H1 (cell line): ENCODE results near the gene ZNF23. TPM values are rescaled to one million over a fixed set of nuclear protein-coding genes. Genes with fewer than 3 reads are reported as not detected.

Experiments
- CTCF ChIA-PET: fragments of 300-600 bp; sonication (Branson Sonifier 250); formaldehyde crosslinking; loops from one replicate; lab custom pipeline; 2021; ENCODE audit not compliant: partially characterized antibody; lab: Charles Lee
- POLR2A ChIA-PET: fragments of 300-600 bp; sonication (Branson Sonifier 250); formaldehyde crosslinking; loops from one replicate; lab custom pipeline; 2021; ENCODE audit warnings: inconsistent platforms; ENCODE audit not compliant: partially characterized antibody; lab: Charles Lee
- DNase-seq, 2 experiments: peaks; one replicate each; pipeline versions ENCODE4 v3.0.0 to v3.0.0-alpha.2; 2010 to 2022; ENCODE audit warnings: low spot score in 2 of 2, low read depth in 1 of 2, mixed read lengths in 1 of 2
- FAIRE-seq: peaks from 2 replicates; lab custom pipeline; 2011; peaks lifted over from hg19 to GRCh38; lab: Jason Lieb, UNC
- H2AFZ ChIP-seq: 2 replicates; pipeline ENCODE4 v1.8.1; 2012; ENCODE audit warnings: low read length, inconsistent platforms
- H2AK5ac ChIP-seq: 2 replicates; pipeline ENCODE4 v1.6.1; 2013; ENCODE audit warnings: low read depth, low read length
- H2BK120ac ChIP-seq: replicated peaks from 2 replicates; pipeline ENCODE3; 2013; ENCODE audit warnings: low read depth, low read length, inconsistent platforms
- H2BK12ac ChIP-seq: 2 replicates; pipeline ENCODE4 v1.6.1; 2013; ENCODE audit warnings: low read depth, low read length
- H2BK15ac ChIP-seq: 2 replicates; pipeline ENCODE4 v1.6.1; 2013; ENCODE audit warnings: low read length
- H2BK20ac ChIP-seq: 2 replicates; pipeline ENCODE4 v1.6.1; 2013; ENCODE audit warnings: low read length
- H2BK5ac ChIP-seq: 2 replicates; pipeline ENCODE4 v1.6.1; 2013; ENCODE audit warnings: low read depth, low read length
- H3K14ac ChIP-seq: 2 replicates; pipeline ENCODE4 v1.6.1; 2013; ENCODE audit warnings: inconsistent platforms; ENCODE audit not compliant: insufficient read length
- H3K18ac ChIP-seq: 2 replicates; pipeline ENCODE4 v1.6.1; 2013; ENCODE audit warnings: low read length; ENCODE audit errors: extremely low read depth
- H3K23ac ChIP-seq: 2 replicates; pipeline ENCODE4 v1.6.1; 2013; ENCODE audit warnings: inconsistent platforms; ENCODE audit not compliant: insufficient read length
- H3K23me2 ChIP-seq: 2 replicates; pipeline ENCODE4 v1.6.1; 2013; ENCODE audit warnings: low read depth, low read length
- H3K27ac ChIP-seq: 2 replicates; pipeline ENCODE4 v1.6.1; 2011; ENCODE audit warnings: low read depth, low read length, inconsistent platforms
- H3K27me3 ChIP-seq, 4 experiments: replicated peaks in 1 of 4; 1 replicate in 1 of 4; 2 replicates in 3 of 4; pipeline versions ENCODE4 v1.6.1 to v1.8.1; 2011 to 2013; ENCODE audit warnings: low read length in 3 of 4, mild to moderate bottlenecking in 3 of 4, inconsistent platforms in 2 of 4, mixed read lengths in 2 of 4, moderate library complexity in 1 of 4; ENCODE audit not compliant: control insufficient read depth in 3 of 4, insufficient read depth in 3 of 4; ENCODE audit errors: extremely low read depth in 1 of 4
- H3K36me3 ChIP-seq, 4 experiments: 2 replicates each; pipeline versions ENCODE4 v1.6.1 to v1.8.1; 2011 to 2013; ENCODE audit warnings: mild to moderate bottlenecking in 4 of 4, low read length in 3 of 4, moderate library complexity in 2 of 4, control low read depth in 1 of 4, inconsistent platforms in 1 of 4; ENCODE audit not compliant: insufficient read depth in 4 of 4, control insufficient read depth in 2 of 4
- H3K4ac ChIP-seq: replicated peaks from 2 replicates; pipeline ENCODE3; 2013; ENCODE audit warnings: low read length, low read depth, mixed read lengths, inconsistent platforms; ENCODE audit not compliant: insufficient read length
- H3K4me1 ChIP-seq, 4 experiments: replicated peaks in 1 of 4; 1 replicate in 1 of 4; 2 replicates in 3 of 4; pipeline versions ENCODE4 v1.6.1 to v1.8.1; 2011 to 2013; ENCODE audit warnings: low read length in 3 of 4, inconsistent platforms in 2 of 4, mixed read lengths in 1 of 4; ENCODE audit not compliant: insufficient read depth in 4 of 4, control insufficient read depth in 3 of 4
- H3K4me2 ChIP-seq, 2 experiments: 2 replicates each; pipeline versions ENCODE4 v1.6.1 to v1.8.1; 2011 to 2013; ENCODE audit warnings: low read depth in 2 of 2, low read length in 2 of 2, control low read depth in 1 of 2, inconsistent platforms in 1 of 2, mild to moderate bottlenecking in 1 of 2; ENCODE audit not compliant: insufficient read depth in 1 of 2
- H3K4me3 ChIP-seq, 4 experiments: fragments of 200-600, 300-600 bp in 1 of 4; sonication (generic), shearing (Covaris generic), sonication (Bioruptor Twin) in 1 of 4; 2 replicates each; pipeline versions ENCODE4 v1.5.1 to v1.8.1; 2011 to 2016; ENCODE audit warnings: low read length in 4 of 4, low read depth in 3 of 4, control low read depth in 2 of 4, inconsistent platforms in 2 of 4, mild to moderate bottlenecking in 2 of 4, mixed read lengths in 1 of 4, moderate library complexity in 1 of 4; ENCODE audit not compliant: insufficient read depth in 2 of 4; ENCODE audit errors: extremely low read depth in 1 of 4
- H3K56ac ChIP-seq: replicated peaks from 2 replicates; pipeline ENCODE3; 2013; ENCODE audit warnings: low read depth, mild to moderate bottlenecking, mixed read lengths, low read length, inconsistent platforms; ENCODE audit not compliant: insufficient read length
- H3K79me1 ChIP-seq: 2 replicates; pipeline ENCODE4 v1.6.1; 2013; ENCODE audit warnings: low read depth, low read length, control low read depth
- H3K79me2 ChIP-seq, 2 experiments: 2 replicates each; pipeline versions ENCODE4 v1.6.1 to v1.8.1; 2012 to 2013; ENCODE audit warnings: low read length in 2 of 2, mild to moderate bottlenecking in 2 of 2, inconsistent platforms in 1 of 2; ENCODE audit not compliant: insufficient read depth in 2 of 2, control insufficient read depth in 1 of 2
- H3K9ac ChIP-seq, 4 experiments: replicated peaks in 1 of 4; 1 replicate in 1 of 4; 2 replicates in 3 of 4; pipeline versions ENCODE4 v1.6.1 to v1.8.1; 2011 to 2013; ENCODE audit warnings: low read depth in 3 of 4, low read length in 3 of 4, control low read depth in 2 of 4, mild to moderate bottlenecking in 2 of 4, moderate library complexity in 2 of 4, inconsistent platforms in 1 of 4; ENCODE audit errors: extremely low read depth in 1 of 4
- H3K9me3 ChIP-seq, 2 experiments: 2 replicates each; pipeline versions ENCODE4 v1.6.1 to v1.8.1; 2012 to 2013; ENCODE audit warnings: mild to moderate bottlenecking in 2 of 2, moderate library complexity in 2 of 2, control low read depth in 1 of 2, inconsistent platforms in 1 of 2, low read depth in 1 of 2, low read length in 1 of 2, mixed read lengths in 1 of 2; ENCODE audit not compliant: insufficient read depth in 2 of 2
- H4K20me1 ChIP-seq, 2 experiments: replicated peaks in 1 of 2; 2 replicates each; pipeline versions ENCODE3 to v1.8.1; 2011 to 2013; ENCODE audit warnings: inconsistent platforms in 2 of 2, low read length in 2 of 2, mild to moderate bottlenecking in 1 of 2; ENCODE audit not compliant: insufficient read depth in 2 of 2, control insufficient read depth in 1 of 2
- H4K5ac ChIP-seq: 2 replicates; pipeline ENCODE4 v1.6.1; 2013; ENCODE audit warnings: low read length, low read depth, mixed read lengths, inconsistent platforms; ENCODE audit not compliant: insufficient read length
- H4K8ac ChIP-seq: 2 replicates; pipeline ENCODE4 v1.8.0; 2013; ENCODE audit warnings: mild to moderate bottlenecking, moderate library complexity, low read length, inconsistent platforms; ENCODE audit not compliant: insufficient read depth; ENCODE audit errors: extremely low read depth
- H4K91ac ChIP-seq: replicated peaks from 2 replicates; pipeline ENCODE3; 2013; ENCODE audit warnings: low read length, mixed read lengths, inconsistent platforms; ENCODE audit not compliant: insufficient read length
- ASH2L ChIP-seq: fragments of 200-600, 300-600 bp; sonication (generic); IDR thresholded peaks from one replicate; pipeline ENCODE4 v1.7.1; 2017; ENCODE audit warnings: low read length
- BACH1 ChIP-seq: IDR thresholded peaks from 2 replicates; pipeline ENCODE4 v1.6.1; 2012; ENCODE audit warnings: low read length, improper control_type of control experiment
- BRCA1 ChIP-seq: IDR thresholded peaks from 2 replicates; pipeline ENCODE4 v1.6.1; 2012; ENCODE audit warnings: low read depth, low read length, improper control_type of control experiment
- CHD1 ChIP-seq: IDR thresholded peaks from 2 replicates; pipeline ENCODE4 v1.6.1; 2012; ENCODE audit warnings: low read depth, low read length, improper control_type of control experiment
- CREB1 ChIP-seq: IDR thresholded peaks from 2 replicates; pipeline ENCODE4 v1.6.1; 2012; ENCODE audit warnings: inconsistent platforms
- E2F6 ChIP-seq: IDR thresholded peaks from 2 replicates; pipeline ENCODE4 v1.6.1; 2012; ENCODE audit warnings: inconsistent platforms
- EGR1 ChIP-seq: IDR thresholded peaks from 2 replicates; pipeline ENCODE4 v1.6.1; 2011; ENCODE audit warnings: low read depth, low read length, borderline replicate concordance
- EZH2 ChIP-seq: fragments of 200-600 bp; sonication (generic); IDR thresholded peaks from 2 replicates; pipeline ENCODE4 v1.7.1; 2012; ENCODE audit warnings: low read depth, mild to moderate bottlenecking, moderate library complexity, low read length, inconsistent platforms; ENCODE audit not compliant: severe bottlenecking
- HDAC6 ChIP-seq: IDR thresholded peaks from one replicate; pipeline ENCODE4 v1.7.1; 2012; ENCODE audit warnings: low read depth, mild to moderate bottlenecking, inconsistent platforms, low read length, moderate library complexity
- NANOG ChIP-seq: IDR thresholded peaks from 2 replicates; pipeline ENCODE4 v1.6.1; 2011; ENCODE audit warnings: low read length, low read depth, mild to moderate bottlenecking, inconsistent platforms; ENCODE audit not compliant: insufficient read depth, poor library complexity, severe bottlenecking
- SP1 ChIP-seq: IDR thresholded peaks from 2 replicates; pipeline ENCODE4 v1.6.1; 2011; ENCODE audit warnings: low read depth, low read length
- SP2 ChIP-seq: IDR thresholded peaks from 2 replicates; pipeline ENCODE4 v1.6.1; 2012; ENCODE audit warnings: mild to moderate bottlenecking, low read length, inconsistent platforms
- SRF ChIP-seq: IDR thresholded peaks from 2 replicates; pipeline ENCODE4 v1.6.1; 2011; ENCODE audit warnings: mild to moderate bottlenecking, low read depth, low read length, moderate library complexity
- TAF7 ChIP-seq: optimal IDR thresholded peaks from 2 replicates; pipeline ENCODE3; 2011; ENCODE audit warnings: low read depth, mild to moderate bottlenecking, inconsistent platforms, low read length, moderate library complexity, borderline replicate concordance
- ZNF274 ChIP-seq: IDR thresholded peaks from 2 replicates; pipeline ENCODE4 v1.7.0; 2012; ENCODE audit warnings: low read length, borderline replicate concordance; ENCODE audit errors: extremely low read depth
- WGBS, 2 experiments: shearing (Covaris generic) in 1 of 2; methylation state at CpG; one replicate each; pipeline versions ENCODE4 v1.1.6 to v1.1.7; 2013 to 2015; ENCODE audit warnings: low lambda C conversion rate in 2 of 2, mixed read lengths in 2 of 2, inconsistent platforms in 1 of 2, low coverage in 1 of 2, missing lambda C conversion rate in 1 of 2; ENCODE audit not compliant: insufficient replicate concordance in 2 of 2, insufficient coverage in 1 of 2, insufficient read length in 1 of 2; ENCODE audit errors: extremely low coverage in 1 of 2, missing lambda C conversion rate in 1 of 2; 5-methylcytosine and 5-hydroxymethylcytosine counted together
- polyA plus RNA-seq, 7 experiments: library from polyadenylated mRNA; depleted of rRNA in 3 of 7; stranded (reverse) in 5 of 7; unstranded in 2 of 7; fragments of >200 nt in 5 of 7; fragments of 200-250 nt in 2 of 7; gene quantifications; 1 replicate in 5 of 7; 2 replicates in 1 of 7; 4 replicates in 1 of 7; pipeline versions ENCODE4 v1.2.1 to v1.2.3, GENCODE V29; 2011 to 2013; ENCODE audit warnings: missing spikeins in 2 of 7, mixed read lengths in 2 of 7
- total RNA-seq: library from RNA; stranded (reverse); fragmentation: NEBNext Ultra II Directional; extraction: Animal tissue kit (Norgen Biotek cat#: 25700); gene quantifications from 2 replicates; pipeline ENCODE4 v1.2.1, GENCODE V29; 2021

Gene ZNF23
- total and polyA plus RNA-seq, 2 of the 8 experiments (the other 6 are each of a cell fraction or from before 2014, with no cell fraction given), result 2.4 to 10.2 TPM

DNA sequence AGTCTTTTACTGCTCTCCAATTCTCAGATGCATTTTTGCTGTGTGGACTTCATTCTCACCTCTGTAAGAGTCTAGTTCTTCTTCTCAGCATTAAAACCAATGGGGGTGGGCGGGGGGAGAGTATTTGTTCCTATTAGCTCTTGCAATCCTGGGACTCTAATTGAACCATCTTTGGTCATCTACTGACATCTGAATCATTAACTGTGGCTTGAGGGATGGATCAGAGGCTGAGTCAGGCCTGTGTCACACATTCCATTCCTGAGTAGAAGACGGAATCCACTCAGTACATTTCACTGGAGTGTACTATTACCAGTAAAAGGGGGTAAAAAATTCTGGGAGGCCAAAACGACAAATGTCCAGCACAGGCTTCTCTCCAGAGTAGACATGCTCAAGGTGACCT is 12.8 kb upstream of the ZNF23 start:
- Histone ChIP-seq H3K14ac (no peak overlapping the region), H4K91ac (no peak overlapping the region)
- no peak for FAIRE-seq
- TF ChIP-seq BRCA1 (no peak), TAF7 (no peak), CREB1 (no peak), HDAC6 (no peak), SP2 (no peak), BACH1 (no peak), EGR1 (no peak), CHD1 (no peak), EZH2 (no peak), NANOG (no peak), E2F6 (no peak), SRF (no peak), ASH2L (no peak), ZNF274 (no peak), SP1 (no peak)

More for the DNA sequence above, 12.8 kb upstream of the ZNF23 start:
- Histone ChIP-seq H3K27me3 (no peaks in the 10 kb centered on the region), H2BK20ac (no peak overlapping the region), H3K79me1 (no peaks in the 10 kb centered on the region; the same call in 1 of the 2 replicates), H3K18ac (no peak overlapping the region), H4K20me1 (peaks cover 0 to 2% of the 10 kb centered on the region in 2 experiments), H3K4me2 (no peak overlapping the region), H2BK12ac (no peak overlapping the region), H2BK120ac (no peak overlapping the region), H2BK15ac (no peak overlapping the region), H3K36me3 (peaks cover 0 to 2% (median 2%) of the 10 kb centered on the region in 4 experiments; a peak in 2 of 8 replicates), H3K9me3 (no peaks in the 10 kb centered on the region), H3K27ac (no peak overlapping the region), H2AK5ac (no peak overlapping the region), H3K4ac (no peak overlapping the region), H4K5ac (no peak overlapping the region), H3K79me2 (no peaks in the 10 kb centered on the region), H2AFZ (no peak overlapping the region), H2BK5ac (no peak overlapping the region), H4K8ac (no peak overlapping the region), H3K4me1 (no peaks in the 10 kb centered on the region), H3K23ac (no peak overlapping the region), H3K23me2 (no peaks in the 10 kb centered on the region), H3K9ac (no peak overlapping the region), H3K4me3 (no peak overlapping the region), H3K56ac (no peak overlapping the region)
- POLR2A ChIA-PET, result interaction anchor here (1.1 kb wide), 2 partner anchors 9 to 13 kb away, joined by 3 to 5 read pairs; partner anchors contain the start of gene ZNF23
- WGBS, 2 experiments, result 87% methylated on average over 3 of the region's 3 CpGs; no CpG with 5 or more reads in 1 of the 2 experiments
- DNase-seq, result no peak
- CTCF ChIA-PET, result interaction anchor here (1.0 to 1.8 kb wide), 7 partner anchors 10 to 163 kb away, joined by 3 to 6 read pairs (median 4); no protein-coding TSS in a partner anchor
